ENCODE results near the gene PTPRN2. TPM values are rescaled to one million over a fixed set of nuclear protein-coding genes. Genes with fewer than 3 reads are reported as not detected.

Gene PTPRN2
- total RNA-seq, 4 donors from 2014 or later: 2.0 to 9.5 (median 2.6) TPM

DNA sequence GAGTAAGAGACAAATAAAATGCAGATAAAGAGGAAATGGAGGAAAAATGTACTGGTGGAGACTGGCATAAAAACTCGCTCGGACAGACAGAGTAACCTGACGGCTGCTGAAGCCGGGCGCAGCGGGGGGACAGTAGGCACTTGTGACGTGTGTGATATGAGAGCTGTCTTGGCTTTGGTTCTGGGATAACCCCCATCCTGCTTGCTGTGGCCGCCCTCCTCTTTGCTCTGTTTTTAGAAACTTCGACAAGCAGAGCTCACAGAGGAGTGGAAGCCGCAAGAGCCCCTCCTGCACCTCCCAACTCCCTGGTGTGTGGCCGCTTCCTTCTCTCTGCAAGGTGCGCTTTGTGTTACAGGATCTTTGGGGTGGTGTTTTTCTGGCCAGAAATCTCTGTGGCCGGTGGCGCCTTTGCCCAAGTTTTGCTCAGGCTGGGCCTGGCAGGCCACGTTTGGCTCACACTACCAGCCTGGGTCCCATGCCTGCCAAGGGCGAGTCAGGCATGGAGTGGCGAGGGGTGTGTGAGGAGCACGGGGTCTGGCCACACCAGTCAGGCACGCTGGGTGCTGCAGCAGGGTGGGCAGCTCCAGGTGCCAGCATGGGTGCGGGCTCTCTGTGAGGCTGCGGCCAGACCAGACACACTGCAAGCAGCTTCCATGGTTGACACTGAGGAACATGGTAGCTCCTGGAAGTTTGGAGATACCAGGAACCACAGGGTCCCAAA, 982.8 kb downstream of the PTPRN2 start:
- DNase-seq (ENCODE audit: low spot score): no peak
- ATAC-seq (ENCODE audit: low FRiP score): no peak
- TF ChIP-seq, protein P1, sequence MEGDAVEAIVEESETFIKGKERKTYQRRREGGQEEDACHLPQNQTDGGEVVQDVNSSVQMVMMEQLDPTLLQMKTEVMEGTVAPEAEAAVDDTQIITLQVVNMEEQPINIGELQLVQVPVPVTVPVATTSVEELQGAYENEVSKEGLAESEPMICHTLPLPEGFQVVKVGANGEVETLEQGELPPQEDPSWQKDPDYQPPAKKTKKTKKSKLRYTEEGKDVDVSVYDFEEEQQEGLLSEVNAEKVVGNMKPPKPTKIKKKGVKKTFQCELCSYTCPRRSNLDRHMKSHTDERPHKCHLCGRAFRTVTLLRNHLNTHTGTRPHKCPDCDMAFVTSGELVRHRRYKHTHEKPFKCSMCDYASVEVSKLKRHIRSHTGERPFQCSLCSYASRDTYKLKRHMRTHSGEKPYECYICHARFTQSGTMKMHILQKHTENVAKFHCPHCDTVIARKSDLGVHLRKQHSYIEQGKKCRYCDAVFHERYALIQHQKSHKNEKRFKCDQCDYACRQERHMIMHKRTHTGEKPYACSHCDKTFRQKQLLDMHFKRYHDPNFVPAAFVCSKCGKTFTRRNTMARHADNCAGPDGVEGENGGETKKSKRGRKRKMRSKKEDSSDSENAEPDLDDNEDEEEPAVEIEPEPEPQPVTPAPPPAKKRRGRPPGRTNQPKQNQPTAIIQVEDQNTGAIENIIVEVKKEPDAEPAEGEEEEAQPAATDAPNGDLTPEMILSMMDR (IDR thresholded peaks at IDR 0.05): no peak

DNA sequence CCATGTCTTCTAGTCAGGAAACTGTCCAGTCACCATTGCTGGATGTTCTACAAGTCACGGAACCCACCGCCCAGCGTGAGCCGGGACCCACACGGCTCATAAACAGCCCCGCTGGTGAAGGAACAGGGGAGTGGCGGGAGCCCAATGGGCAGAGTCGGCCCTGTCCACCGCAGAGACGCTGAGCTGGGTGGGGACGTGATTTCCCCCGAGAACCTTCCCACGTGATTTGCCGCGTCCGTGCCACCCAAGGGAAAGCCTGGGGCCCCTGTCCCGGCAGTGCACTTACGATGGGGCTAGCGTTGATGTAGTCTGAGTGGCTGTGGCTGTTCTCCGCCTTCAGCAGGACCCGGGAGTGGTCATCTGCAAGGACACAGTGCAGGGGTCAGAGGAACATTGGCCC, 983.9 kb downstream of the PTPRN2 start:
- ATAC-seq (ENCODE audit: low FRiP score) (no peak), DNase-seq (ENCODE audit: low spot score) (no peak)

DNA sequence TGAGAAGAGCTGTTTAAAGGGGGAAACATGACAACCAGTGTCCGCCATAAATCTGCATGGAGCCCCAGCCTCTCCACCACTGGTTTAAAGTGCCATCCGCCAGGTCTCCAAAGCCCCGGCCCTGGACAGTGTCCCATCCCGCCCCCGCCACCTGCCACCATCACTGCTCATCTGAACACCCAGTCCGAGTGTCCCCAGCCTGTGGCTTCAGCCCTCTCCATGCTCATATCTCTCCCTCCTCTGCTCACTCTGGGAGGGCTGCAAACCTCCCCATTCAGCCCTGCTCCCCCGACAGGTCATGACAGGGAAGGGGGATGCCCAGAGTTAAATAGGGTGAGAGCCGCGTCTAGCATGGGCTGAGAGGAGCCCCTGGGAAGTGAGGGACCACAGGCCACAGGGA, 984.6 kb downstream of the PTPRN2 start:
- no peak for DNase-seq (ENCODE audit: low spot score)
- TF ChIP-seq, protein P1 (IDR thresholded peaks at IDR 0.05): no peak
- no peak for ATAC-seq (ENCODE audit: low FRiP score)

More for the DNA sequence above, 983.9 kb downstream of the PTPRN2 start:
- TF ChIP-seq, protein P1 (IDR thresholded peaks at IDR 0.05): no peak

DNA sequence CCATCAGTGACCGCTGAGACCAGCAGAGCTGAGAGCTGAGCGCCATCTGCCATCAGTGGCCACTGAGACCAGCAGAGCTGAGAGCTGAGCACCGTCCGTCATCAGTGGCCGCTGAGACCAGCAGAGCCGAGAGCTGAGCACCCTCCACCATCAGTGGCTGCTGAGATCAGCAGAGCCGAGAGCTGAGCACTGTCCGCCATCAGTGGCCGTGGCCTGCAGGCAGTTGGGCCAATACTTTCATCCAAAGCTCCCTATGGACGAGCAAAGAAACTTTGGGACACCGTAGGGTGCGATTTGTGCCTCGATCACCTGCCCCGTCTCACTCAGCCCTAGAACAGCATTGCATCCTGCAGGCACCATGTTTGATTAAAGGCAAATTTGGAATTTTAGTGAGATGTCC, 985.0 kb downstream of the PTPRN2 start:
- no peak for ATAC-seq (ENCODE audit: low FRiP score)
- TF ChIP-seq, protein P1 (IDR thresholded peaks at IDR 0.05): no peak
- no peak for DNase-seq (ENCODE audit: low spot score)

DNA sequence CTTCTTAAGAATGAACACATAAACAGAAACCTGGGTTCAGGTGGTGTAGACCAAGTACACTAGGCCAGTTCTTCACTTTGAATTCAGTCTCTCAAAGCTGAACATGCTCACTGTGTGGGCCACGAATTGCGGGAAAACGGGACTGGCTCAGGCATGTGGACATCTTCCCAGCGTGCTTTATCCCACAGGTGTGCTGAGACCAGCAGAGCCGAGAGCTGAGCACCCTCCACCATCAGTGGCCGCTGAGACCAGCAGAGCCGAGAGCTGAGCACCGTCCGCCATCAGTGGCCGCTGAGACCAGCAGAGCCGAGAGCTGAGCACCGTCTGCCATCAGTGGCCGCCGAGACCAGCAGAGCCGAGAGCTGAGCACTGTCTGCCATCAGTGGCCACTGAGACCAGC, 985.5 kb downstream of the PTPRN2 start:
- no peak for DNase-seq (ENCODE audit: low spot score)
- no peak for ATAC-seq (ENCODE audit: low FRiP score)
- TF ChIP-seq, protein P1 (IDR thresholded peaks at IDR 0.05): no peak

DNA sequence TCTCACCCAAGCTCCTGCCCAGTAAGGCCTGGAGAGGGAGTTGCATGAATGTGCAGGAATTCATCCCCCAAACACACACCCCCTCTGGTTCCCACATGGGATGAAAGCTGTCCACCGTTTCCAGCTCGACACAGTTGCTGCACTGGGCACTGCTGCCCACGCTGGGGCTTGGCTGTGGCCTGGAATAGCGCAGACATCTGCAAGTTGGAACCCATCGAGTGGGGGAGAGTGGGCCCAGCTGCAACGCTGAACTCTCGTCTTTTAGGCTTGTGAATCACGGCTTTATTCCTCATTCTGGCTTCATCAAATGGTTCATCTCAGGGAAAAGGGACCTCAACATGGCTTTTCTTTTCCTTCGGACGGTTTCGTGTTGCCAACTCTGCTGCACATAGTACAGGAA, 986.1 kb downstream of the PTPRN2 start:
- TF ChIP-seq, protein P1 (IDR thresholded peaks at IDR 0.05): no peak
- no peak for ATAC-seq (ENCODE audit: low FRiP score)
- no peak for DNase-seq (ENCODE audit: low spot score)

DNA sequence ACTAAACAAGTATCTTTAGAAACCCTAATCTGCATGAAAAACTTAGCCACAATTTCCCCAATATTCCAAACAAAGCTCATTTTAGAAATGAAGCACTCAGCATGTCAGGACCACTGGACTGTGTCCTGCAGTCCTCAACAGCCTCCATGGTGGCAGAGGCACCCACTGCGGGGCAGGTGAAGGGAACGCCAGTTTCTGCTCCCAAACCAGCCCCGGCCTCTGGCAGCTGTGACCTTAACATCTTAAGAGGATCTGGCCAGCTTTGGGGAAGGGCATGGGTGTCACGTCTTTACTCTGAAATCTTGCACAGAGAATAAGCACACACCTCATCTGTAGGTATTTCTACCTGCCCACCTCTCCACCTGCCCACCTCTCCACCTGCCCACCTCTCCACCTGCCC, 988.1 kb downstream of the PTPRN2 start:
- TF ChIP-seq, protein P1 (IDR thresholded peaks at IDR 0.05): no peak
- ATAC-seq (ENCODE audit: low FRiP score) (no peak), DNase-seq (ENCODE audit: low spot score) (no peak)

Data from omental fat pad (tissue), 4 donors.